ENCODE results near the gene ARV1.
A peak's percentile ranks its signal among the peaks of the same experiment; 100 is the strongest.

The ARV1 gene

GRCh38 chr1:230978491-230979388 lies at the start of gene ARV1, which contains the start of gene TTC13:
Gene ARV1 (plus strand): TSS chr1:230979094. CDS start chr1:230979106, 12 bp downstream.
Gene TTC13 (minus strand): TSS chr1:230978861. CDS start chr1:230978830, 31 bp downstream.
- peak; percentile 96 for FAIRE-seq

DNA sequence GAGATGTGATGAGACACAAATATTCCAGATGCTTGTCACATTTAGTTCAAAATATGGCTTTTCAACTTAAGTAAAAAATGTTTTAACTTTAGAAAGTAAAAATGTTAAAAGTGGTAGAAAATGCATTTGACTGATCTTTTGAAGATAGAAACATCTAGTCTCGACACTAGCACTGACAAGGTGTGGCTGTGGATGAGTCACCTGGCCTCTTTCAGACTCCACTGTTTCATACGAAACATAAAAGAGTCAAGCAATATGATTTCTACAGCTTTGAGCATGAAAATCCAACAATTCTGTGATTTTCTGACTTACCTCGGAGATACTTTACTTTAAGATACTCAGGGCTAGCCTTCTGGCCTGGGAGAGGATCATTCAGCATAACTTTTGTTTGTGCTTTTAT lies 47.9 kb upstream of the ARV1 start:
- no peak for FAIRE-seq

DNA sequence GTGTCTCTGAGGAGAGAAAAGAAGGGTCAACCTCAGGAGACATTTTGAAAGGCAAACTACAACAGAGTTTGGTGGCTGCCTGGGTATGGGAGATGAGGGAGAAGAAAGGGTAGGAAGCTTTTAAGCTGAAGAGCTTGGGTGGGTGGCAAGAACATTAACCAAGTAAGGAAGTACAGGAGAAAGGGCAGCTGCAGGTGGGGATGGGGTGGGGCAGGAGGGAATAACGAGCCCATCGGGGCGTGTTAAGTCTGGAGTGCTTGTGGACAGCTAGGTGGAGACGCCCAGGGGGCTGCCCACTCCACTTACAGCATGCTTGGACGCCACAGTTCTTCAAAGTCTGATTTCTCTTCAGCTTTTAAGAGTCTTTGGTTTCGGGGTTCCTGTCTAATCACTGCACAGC lies 43.0 kb upstream of the ARV1 start:
- no peak for FAIRE-seq

DNA sequence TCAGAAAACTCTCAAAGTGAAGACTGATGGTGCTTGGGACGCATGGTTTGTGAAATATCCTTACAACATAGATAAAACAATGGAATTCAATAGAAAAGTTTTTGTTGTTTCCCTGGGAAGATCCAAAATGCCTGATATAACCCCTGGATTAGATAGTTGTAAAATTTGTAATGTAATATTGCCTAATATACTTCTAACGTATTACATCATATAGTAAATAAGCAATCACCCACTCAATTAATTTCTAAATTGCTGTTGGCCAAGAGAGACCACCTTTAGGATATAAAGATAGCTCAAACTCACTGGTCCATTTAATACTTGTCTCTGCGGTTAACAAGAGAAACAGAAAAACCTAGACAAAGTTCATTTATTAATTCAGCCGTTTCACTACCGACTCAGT lies 42.4 kb upstream of the ARV1 start:
- FAIRE-seq = no peak

- FAIRE-seq = peak; percentile 41
These were observed 41.5 kb upstream of the ARV1 start for GRCh38 chr1:230937371-230937770.

GRCh38 chr1:230938924-230939368 lies 39.9 kb upstream of the ARV1 start:
- no peak for FAIRE-seq

DNA sequence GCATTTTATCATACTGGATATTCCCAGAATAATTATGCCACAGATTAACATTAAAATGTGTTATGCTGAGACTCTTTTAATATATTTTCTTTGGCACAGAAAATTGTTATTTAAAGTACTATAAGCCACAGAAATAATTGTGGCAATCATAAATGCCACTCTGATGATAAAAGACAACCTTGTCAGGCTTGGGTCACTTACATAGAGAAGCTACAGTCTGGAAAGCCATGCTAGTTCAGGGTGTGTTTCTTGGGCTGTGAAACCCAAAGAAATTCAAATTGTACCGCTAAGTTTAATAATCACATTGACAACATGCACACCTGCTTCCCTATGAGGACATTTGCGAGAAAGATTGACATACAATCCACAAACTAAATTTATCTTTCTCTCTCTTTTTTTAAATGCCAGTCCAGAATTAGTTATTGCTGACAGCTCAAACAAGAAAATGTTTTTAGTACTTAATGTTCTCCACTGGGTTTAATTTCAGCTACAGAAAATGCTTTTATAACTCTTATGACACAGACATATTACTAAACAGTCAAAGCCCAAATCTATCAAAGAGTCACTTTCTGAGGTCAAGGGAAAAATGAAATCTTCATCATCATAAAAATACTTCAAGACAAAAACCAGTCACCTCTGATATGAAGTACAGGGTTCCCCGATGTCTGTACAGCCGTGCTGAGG lies 38.9 kb upstream of the ARV1 start:
- FAIRE-seq = no peak

DNA sequence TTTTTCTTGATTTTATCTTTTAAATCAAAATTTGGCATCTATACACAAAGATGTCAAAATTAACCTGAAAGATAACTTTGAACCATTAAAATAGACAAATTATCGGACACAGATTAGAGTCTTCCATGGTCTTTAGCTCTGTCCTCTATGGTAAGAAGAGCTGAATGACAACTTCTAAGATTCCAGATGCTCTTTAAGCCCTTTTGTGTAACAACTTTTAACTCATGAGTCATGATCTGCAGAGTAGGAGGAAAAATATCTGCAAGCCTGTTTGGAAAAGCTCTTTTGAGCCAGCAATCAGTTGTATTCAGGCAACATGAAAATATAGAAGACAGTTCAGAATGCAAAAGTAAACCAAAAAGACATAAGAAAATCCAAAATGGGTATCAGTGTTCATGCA lies 38.0 kb upstream of the ARV1 start:
- FAIRE-seq = no peak

DNA sequence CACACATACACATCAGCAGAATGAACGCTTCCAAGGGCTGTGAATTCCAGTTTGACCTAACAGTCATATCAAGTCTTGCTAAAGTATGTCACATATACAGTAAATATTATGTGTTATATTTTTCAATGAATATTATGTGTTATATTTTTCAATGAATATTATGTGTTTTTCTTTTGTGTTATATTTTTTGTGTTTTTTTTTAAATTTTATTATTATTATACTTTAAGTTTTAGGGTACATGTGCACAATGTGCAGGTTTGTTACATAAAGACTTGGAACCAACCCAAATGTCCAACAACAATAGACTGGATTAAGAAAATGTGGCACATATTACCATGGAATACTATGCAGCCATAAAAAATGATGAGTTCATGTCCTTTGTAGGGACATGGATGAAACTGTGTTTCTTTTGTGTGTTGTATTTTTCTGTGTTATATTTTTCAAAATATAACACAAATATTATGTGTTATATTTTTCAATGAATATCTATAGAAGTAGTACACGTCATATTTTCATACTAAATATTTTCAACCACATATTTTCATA lies 35.8 kb upstream of the ARV1 start:
- no peak for FAIRE-seq

- FAIRE-seq = no peak
These were observed 30.6 kb upstream of the ARV1 start for GRCh38 chr1:230948301-230948700.

- FAIRE-seq = no peak
These were observed 30.0 kb upstream of the ARV1 start for GRCh38 chr1:230948903-230949302.

GRCh38 chr1:230950404-230950803 lies 28.5 kb upstream of the ARV1 start:
- FAIRE-seq = no peak

DNA sequence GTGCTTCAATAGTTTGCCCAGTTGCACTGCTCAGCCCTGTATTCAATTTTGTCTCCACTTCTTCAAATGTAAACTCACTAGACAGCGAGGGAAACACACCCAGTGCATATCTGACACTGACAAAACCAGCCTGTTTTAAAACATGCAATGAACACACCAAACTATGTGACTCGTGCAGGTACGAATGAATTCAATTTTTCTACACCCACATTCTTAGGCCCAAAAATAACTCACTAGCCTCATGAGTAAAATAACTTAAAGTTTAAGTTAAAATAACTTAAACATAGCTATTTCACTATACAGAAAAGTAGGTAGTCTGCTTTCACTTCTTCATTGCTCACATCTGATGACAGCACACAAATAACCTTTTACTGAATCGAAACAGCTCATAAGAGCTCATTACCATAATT lies 21.3 kb upstream of the ARV1 start:
- FAIRE-seq = no peak

DNA sequence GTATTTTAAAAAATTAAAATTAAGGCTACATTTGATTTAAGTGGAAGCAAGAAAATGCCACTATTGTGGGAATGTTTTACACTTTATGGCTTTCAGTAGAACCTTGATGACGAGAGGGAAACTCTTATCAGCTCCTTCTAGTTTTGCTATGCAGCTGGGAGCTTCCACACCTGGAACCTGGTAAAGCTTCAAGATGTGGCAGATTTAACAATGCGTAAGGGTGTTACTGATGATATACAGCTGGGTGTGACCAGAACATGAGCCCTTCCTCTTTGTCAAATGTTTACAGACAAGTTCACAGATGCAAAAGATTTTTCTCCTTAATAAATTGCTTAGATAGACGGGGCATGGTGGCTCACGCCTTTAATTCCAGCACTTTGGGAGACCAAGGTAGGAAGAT lies 20.5 kb upstream of the ARV1 start:
- no peak for FAIRE-seq

DNA sequence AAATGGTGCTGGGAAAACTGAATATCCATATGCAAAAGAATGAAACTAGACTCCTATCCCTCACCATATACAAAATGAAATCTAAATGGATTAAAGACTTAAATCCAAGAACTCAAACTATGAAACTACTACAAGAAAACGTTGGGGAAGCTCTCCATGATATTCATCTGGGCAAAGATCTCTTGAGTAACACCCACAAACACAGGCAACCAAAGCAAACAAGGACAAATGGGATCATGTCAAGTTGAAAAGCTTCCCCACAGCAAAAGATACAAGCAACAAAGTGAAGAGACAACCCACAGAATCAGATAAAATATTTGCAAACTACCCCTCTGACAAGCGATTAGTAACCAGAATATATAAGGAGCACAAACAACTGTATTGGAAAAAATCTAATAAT lies 14.0 kb upstream of the ARV1 start:
- no peak for FAIRE-seq

- FAIRE-seq = no peak
These were observed 13.4 kb upstream of the ARV1 start for GRCh38 chr1:230965535-230965934.

- FAIRE-seq = no peak
These were observed 12.5 kb upstream of the ARV1 start for GRCh38 chr1:230966358-230966873.

DNA sequence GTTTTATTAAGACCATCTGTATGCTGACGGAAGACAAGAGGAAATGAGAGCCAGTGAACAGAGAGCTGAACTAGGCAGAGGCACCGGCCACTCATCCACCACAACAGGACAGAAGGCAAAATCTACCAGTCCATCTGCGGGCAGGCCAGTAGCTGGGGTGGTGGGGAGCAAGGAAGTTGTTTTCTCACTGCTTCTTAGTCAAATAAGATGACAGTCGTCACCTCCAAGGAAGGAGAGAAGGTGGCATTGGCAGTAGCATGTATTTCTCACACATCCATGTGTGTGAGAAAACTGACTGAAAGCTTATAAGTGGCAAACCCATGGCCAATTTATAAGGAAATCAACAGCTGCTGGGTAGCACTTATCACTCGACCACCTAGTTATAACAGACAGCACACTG lies 8.5 kb upstream of the ARV1 start:
- no peak for FAIRE-seq

DNA sequence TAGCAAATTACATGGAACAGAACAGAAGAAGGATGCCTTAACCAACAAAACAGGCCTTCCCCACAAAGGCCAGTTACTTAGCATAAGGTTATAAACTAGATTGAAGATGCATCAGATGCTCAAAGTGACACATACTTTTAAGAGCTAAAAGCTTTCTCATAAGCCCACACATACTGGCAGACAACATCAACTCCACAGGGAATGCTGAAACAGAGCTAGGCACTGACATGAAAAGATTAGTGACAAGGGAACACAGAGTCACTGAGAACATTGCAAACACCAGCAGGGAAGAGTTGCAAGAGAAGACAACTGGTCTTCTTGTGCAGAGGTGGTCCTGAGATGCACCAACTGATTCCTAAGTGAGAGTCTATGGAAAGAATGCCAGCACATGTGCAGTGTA lies 7.1 kb upstream of the ARV1 start:
- FAIRE-seq = no peak

GRCh38 chr1:230972855-230973271 lies 6.0 kb upstream of the ARV1 start:
- FAIRE-seq = no peak

DNA sequence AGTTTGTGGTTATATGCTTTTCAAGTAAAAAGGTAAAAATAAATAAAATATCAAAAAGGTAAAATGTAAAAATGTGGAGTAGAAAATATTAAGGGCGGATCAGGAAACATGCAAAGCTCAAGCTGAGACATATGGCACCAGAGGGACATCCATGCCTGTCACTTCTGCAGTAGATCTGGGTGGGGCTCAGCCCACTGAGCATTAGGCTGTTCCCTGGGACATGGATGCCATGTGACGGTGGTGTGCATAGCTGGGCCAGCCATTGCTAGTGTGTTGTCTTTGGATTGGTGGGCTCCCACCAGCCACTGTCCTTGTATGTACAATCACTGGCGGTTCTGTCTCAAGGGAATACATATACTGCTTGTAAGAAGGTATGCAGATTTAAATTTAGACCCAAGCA lies 3.3 kb upstream of the ARV1 start:
- FAIRE-seq = no peak

DNA sequence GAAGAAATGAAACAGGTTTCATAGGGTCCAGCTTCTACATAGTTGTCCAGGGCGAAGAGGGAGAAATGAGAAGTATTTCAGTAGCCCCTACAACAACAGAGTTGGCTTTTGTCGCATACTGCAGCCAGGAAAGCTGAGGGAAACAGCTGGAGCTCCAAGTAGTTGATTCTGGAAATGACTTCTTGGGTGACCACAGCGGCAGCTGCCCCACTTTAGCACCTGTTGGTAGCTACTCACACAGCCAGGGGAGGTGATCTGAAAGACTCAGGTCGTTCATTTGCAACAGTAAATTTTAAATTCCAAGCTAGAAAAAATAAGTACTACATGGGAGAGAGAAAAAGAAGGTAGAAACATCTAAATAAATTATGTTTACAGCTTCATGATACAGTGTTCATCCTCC lies 2.5 kb upstream of the ARV1 start:
- no peak for FAIRE-seq
